ENCODE data around the gene SLC22A23. TPM values are rescaled to one million over a fixed set of nuclear protein-coding genes. Genes with fewer than 3 reads are reported as not detected.
A peak's percentile ranks its signal among the peaks of the same experiment; 100 is the strongest.

SLC22A23 gene
- total RNA-seq, 1 experiment from 2014 or later: 38.2 TPM

- ChIA-PET CTCF (interaction anchor here (0.9 to 2.1 kb wide), 3 partner anchors 17 to 169 kb away, joined by 3 to 4 read pairs (median 3); partner anchors contain the start of gene TUBB2A), POLR2A (interaction anchor here (0.6 kb wide), 1 partner anchor 84 kb away, joined by 8 read pairs; no protein-coding TSS in a partner anchor)
- peaks cover 11% of the 10 kb centered on the region for H3K4me1 Mint-ChIP-seq
- TF ChIP-seq ZMAT4 (CRISPR knock-in tag; IDR thresholded peaks at IDR 0.05): no peak
- no peak for TF ChIP-seq GTF2I (CRISPR knock-in tag; conservative IDR thresholded peaks at IDR 0.05)
- peaks cover 29% of the 10 kb centered on the region for H3K36me3 Mint-ChIP-seq
- no peak overlapping the region; the same call in 1 of the 2 replicates for H3K27ac Mint-ChIP-seq
- no peak overlapping the region for H3K4me3 Mint-ChIP-seq
- no peaks in the 10 kb centered on the region for H3K27me3 Mint-ChIP-seq (ENCODE audit: low read depth)
- no peak for DNase-seq (ENCODE audit: low spot score)
- no peaks in the 10 kb centered on the region for H3K9me3 Mint-ChIP-seq
- ATAC-seq: peak; percentile 7; the same call in 1 of the 2 replicates
These were observed 180.4 kb downstream of the SLC22A23 start for GRCh38 chr6:3276174-3277167.

GRCh38 chr6:3273707-3274521 lies 182.9 kb downstream of the SLC22A23 start:
- Mint-ChIP-seq H3K27ac (peak overlapping the region; percentile 66), H3K9me3 (no peaks in the 10 kb centered on the region), H3K36me3 (peaks cover 50% of the 10 kb centered on the region), H3K27me3 (ENCODE audit: low read depth) (no peaks in the 10 kb centered on the region), H3K4me3 (no peak overlapping the region), H3K4me1 (peaks cover 6% of the 10 kb centered on the region)
- CTCF ChIA-PET: interaction anchor here (1.0 to 1.3 kb wide), 2 partner anchors 23 to 458 kb away, joined by 3 to 5 read pairs; no protein-coding TSS in a partner anchor
- TF ChIP-seq MAX (CRISPR knock-in tag; IDR thresholded peaks at IDR 0.05): no peak
- no peak for TF ChIP-seq ZNF423 (CRISPR knock-in tag; IDR thresholded peaks at IDR 0.05)
- no peak for TF ChIP-seq TP53 (CRISPR knock-in tag; IDR thresholded peaks at IDR 0.05)
- TF ChIP-seq TEAD4 (CRISPR knock-in tag; IDR thresholded peaks at IDR 0.05): no peak
- POLR2A ChIA-PET: interaction anchor here (1.7 kb wide), 1 partner anchor 22 kb away, joined by 3 read pairs; no protein-coding TSS in a partner anchor
- ATAC-seq: no peak
- no peak for DNase-seq (ENCODE audit: low spot score)

- ChIA-PET CTCF (interaction anchor here (1.0 to 1.5 kb wide), 3 partner anchors 22 to 458 kb away, joined by 3 to 7 read pairs (median 5); no protein-coding TSS in a partner anchor), POLR2A (interaction anchor here (1.7 kb wide), 1 partner anchor 23 kb away, joined by 3 read pairs; no protein-coding TSS in a partner anchor)
- Mint-ChIP-seq H3K36me3 (peaks cover 53% of the 10 kb centered on the region), H3K9me3 (no peaks in the 10 kb centered on the region), H3K4me1 (peaks cover 6% of the 10 kb centered on the region), H3K4me3 (no peak overlapping the region), H3K27ac (peak overlapping the region; percentile 55; the same call in 1 of the 2 replicates), H3K27me3 (ENCODE audit: low read depth) (no peaks in the 10 kb centered on the region)
- ATAC-seq (no peak), DNase-seq (ENCODE audit: low spot score) (no peak)
- no peak for TF ChIP-seq ZNF281 (CRISPR knock-in tag; IDR thresholded peaks at IDR 0.05)
- TF ChIP-seq ZNF671 (CRISPR knock-in tag; IDR thresholded peaks at IDR 0.05): no peak
- TF ChIP-seq NR2C2 (CRISPR knock-in tag; IDR thresholded peaks at IDR 0.05): no peak
These were observed 183.8 kb downstream of the SLC22A23 start for GRCh38 chr6:3272911-3273547.

- Mint-ChIP-seq H3K9me3 (no peaks in the 10 kb centered on the region), H3K4me3 (no peak overlapping the region), H3K27me3 (ENCODE audit: low read depth) (no peaks in the 10 kb centered on the region), H3K36me3 (peaks cover 59% of the 10 kb centered on the region), H3K4me1 (peaks cover 6% of the 10 kb centered on the region), H3K27ac (peak overlapping the region; percentile 32)
- TF ChIP-seq ZNF263 (CRISPR knock-in tag; IDR thresholded peaks at IDR 0.05; ENCODE audit: low read depth): no peak
- TF ChIP-seq NR2C2 (CRISPR knock-in tag; IDR thresholded peaks at IDR 0.05): no peak
- TF ChIP-seq TCF7 (CRISPR knock-in tag; IDR thresholded peaks at IDR 0.05; ENCODE audit: low read depth): no peak
- TF ChIP-seq AFF4 (CRISPR knock-in tag; IDR thresholded peaks at IDR 0.05; ENCODE audit: borderline replicate concordance): no peak
- TF ChIP-seq SOX15 (CRISPR knock-in tag; IDR thresholded peaks at IDR 0.05): no peak
- TF ChIP-seq ZNF317 (CRISPR knock-in tag; IDR thresholded peaks at IDR 0.05; ENCODE audit: borderline replicate concordance, low read depth): no peak
- no peak for TF ChIP-seq HMGA2 (CRISPR knock-in tag; IDR thresholded peaks at IDR 0.05)
- no peak for TF ChIP-seq IRF2 (CRISPR knock-in tag; IDR thresholded peaks at IDR 0.05; ENCODE audit: borderline replicate concordance, low read depth)
- ChIA-PET POLR2A (interaction anchor here (0.5 to 1.7 kb wide), 2 partner anchors 24 to 145 kb away, joined by 3 read pairs; no protein-coding TSS in a partner anchor), CTCF (interaction anchor here (1.0 to 1.5 kb wide), 2 partner anchors 10 to 20 kb away, joined by 6 to 7 read pairs; no protein-coding TSS in a partner anchor)
- DNase-seq (ENCODE audit: low spot score): no peak
- no peak for ATAC-seq
These were observed 185.1 kb downstream of the SLC22A23 start for GRCh38 chr6:3271756-3272155.
